Activated CD8-positive, alpha-beta memory T cell treated with anti-CD3 and anti-CD28 coated beads, Interleukin-2, amount 50 U/mL, for 4 hours (primary cell): ENCODE data around the gene TRIM62.
"Not testable (repeated sequence)": the region's sequence is repeated elsewhere in the genome, so short reads cannot be mapped to it uniquely, and the experiment has no call there.

Experiments used
- DNase-seq: peaks from one replicate; pipeline ENCODE4 v3.0.0-alpha.2; 2020

Gene TRIM62

DNA sequence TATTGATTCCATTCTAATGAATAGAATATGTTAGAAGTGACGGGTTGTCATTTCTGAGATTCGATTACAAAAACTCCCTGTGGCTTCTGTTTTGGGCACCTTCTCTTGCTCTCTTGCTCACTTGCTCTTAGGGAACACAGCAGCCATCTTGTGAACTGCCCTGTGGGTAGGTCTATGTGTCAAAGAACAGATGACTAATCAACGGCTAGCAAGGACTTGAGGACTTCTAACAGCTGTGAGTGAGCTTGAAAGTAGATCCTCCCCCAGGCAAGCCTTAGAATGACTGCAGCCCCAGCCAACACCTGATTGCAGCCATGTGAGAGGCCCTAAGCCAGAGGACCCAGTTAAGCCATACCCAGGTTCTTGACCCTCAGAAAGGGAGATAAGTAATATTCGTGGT is 51.5 kb downstream of the TRIM62 start:
- DNase-seq: no peak

GRCh38 chr1:33128781-33129180 is 53.1 kb downstream of the TRIM62 start:
- DNase-seq: no peak

DNA sequence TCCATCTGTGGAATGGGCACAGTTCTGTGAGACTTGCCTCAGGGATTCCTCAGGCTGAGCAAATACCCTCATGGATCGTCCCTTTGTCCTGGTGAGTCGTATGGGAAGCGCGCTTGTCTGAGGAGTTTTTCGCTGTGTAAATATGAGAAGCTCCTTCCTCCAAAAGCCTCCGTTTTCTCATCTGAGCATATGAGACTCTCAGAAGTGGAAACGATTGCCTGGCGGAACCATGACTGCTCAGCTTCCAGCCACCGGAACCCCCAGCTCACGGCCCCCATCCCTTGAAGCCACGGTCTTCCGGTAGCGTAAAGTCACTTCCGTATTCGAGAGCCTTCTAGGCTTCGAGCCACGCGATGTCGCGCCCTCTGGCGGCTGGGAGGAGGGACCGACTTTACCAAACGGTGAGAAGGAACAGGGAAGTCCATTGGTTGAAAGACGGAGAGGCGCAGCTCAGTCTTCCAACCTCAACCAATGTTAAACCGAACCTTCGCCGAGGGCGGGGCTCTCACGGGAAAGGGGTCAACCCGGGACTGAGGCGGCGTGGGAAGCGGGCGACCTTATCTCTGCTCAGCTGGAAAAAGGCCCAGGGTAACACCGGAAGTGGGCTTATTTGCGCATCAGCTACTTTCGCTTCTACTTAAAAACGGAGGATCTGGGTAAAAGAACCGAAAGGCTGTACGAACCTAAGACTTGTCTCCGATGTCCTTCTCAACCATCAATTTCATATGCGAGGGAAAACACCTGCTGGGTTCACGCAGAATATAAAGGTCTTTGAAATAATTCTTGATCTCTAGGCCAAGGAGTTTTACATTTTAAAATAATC is 54.6 kb downstream of the TRIM62 start:
- peak; percentile 98 for DNase-seq

DNA sequence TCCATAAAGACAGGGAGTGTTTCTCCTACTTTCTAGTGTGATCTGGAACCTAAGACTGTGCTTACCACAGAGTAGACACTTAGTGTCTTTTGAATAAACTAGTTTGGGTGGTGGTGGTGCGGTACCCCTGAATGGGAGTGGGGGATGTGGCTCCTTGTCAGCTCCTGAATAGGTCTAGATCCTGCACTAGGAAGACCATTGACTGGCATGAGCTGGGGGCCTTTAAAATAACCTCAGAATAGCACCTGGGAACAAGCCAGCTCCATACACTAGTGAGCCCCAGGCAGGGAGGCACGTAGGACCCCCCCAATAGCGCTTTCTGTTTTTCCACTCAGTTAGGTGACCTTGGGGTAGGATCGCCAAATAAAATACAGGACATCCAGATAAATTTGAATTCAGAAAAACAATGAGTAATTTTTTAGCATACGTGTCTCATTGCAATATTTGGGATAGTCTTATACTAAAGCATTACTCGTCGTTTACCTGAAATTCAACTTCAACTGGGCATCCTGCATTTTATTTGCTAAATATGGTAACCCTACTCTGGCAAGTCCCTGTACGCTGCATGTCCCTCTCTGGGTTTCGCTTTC is 55.3 kb downstream of the TRIM62 start:
- DNase-seq: no peak

- DNase-seq: not testable (repeated sequence)
Measured at GRCh38 chr1:33124647-33125046, 57.2 kb downstream of the TRIM62 start.

DNA sequence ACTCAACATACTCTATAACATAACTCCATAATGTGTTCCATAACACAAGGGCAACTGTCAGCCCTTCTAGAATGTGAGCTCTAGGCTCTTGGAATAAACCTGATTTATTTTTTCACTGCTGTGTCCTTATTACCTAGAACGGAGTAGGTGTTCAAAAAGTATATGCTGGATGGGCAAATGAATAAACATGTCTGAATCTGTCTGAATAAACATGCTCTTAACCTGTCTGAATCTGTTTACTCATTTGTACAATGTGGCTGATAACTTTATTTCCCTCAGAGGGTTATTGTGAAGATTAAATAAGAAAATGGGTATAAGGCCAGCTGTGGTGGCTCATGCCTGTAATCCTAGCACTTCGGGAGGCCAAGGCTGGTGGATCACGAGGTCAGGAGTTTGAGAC is 58.6 kb downstream of the TRIM62 start:
- DNase-seq: no peak

DNA sequence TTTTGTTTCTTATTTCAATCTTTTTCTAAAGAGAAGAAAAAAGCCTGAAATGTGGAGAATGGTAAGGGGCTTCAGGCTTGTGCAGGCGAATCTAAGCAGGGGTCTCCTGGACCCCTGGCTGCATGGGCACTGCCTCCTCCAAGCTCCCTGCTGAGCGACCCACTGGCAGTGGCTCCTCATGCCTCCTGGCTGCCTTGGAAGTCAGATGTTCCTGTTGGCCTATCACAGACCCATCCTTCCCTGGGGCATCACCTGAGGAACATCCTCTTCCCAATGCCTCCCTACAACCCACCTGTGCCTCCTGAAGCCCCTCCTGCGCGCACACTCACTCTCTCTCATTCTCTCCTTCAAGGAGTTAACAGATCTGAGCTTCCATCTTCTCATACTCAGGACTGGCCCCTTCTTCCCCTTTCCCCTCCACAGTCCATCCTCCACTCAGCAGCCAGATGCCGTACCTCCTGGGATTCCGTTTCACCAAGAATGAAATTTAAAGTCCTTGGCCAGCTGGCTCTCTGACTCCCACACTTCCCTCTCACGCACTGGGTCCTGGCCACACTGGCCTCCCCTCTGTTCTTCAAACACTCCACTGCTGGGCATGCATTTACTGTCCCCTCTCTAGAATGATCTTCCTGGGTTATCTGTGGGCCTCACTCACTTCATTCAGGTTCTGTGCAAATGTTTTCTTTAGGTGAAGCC is 59.2 kb downstream of the TRIM62 start:
- DNase-seq: no peak

DNA sequence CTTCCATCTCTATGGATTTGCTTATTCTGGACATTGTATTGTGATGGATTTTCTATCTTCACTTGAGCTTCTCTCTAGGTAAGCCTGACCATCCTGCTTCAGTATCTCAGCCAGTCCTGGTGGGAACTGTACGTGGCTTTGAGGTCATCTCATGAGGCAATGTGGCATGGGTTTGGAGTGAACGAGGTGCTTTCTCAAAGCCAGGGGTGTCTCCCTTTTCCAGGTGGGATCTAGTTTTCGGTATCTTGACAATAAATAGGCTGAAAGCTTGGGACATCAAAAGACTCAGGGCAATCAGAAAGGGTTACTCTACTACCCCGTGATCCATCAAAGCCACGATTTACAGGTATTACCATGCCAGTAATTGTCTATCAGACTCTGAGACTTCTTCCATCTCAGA is 60.1 kb downstream of the TRIM62 start:
- no peak for DNase-seq

DNA sequence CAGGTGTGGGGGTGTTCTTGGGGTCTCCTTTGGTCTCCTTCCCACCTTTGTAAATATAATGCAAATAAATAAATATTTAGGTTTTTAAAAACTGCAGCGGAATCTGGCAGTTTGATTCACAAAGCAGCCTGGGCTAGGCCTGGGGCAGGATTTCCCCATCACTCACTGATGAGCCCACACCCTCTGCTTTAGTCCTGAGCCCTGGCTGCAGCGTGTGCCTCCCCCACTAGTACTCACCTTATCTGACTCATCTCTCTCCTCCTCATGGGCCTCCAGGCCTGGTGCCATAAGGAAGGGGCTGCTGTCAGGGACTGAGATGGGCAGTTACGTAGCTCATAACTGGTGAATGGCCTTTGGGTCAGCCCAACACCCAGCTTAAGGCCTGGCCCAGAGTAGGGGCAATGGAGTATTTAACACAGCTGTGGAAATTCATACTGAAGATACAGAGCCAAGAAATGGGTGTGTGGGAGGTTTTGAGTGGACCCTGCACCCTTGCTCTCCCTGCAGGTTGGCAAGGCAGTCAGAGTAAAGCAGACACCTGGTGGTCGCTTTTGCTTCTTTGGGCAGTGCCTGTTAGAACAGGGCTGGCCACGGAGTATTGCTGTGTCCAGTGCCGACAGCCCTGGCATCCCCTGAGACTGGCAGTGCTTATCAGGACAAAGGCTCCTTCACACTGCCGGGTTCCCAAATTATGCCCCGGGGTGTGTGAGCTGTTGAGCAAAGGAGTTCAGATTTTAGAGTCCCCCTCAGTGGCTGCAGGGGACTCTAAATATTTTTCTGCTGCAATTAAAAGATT is 61.2 kb downstream of the TRIM62 start:
- no peak for DNase-seq

- no peak for DNase-seq
Measured at GRCh38 chr1:33119532-33120217, 62.2 kb downstream of the TRIM62 start.

DNA sequence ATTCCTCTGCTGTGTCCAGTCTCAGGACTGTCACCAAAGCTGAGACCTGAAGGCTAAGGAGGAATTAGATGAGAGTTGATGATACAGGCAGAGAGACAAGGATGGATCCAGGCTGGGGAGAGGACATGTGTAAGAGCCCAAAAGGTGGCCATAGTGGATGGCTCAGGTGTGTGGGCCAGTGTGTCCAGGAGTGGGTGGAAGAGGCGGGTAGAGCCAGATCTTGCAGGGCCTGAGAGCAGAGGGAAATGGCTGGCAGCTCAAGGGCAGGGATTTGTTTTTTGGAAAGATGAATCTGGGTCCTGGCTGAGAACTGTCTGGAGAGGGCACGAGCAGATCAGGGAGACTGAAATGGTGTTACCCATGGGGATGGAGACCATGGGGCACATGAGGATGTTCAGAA is 62.8 kb downstream of the TRIM62 start:
- no peak for DNase-seq

DNA sequence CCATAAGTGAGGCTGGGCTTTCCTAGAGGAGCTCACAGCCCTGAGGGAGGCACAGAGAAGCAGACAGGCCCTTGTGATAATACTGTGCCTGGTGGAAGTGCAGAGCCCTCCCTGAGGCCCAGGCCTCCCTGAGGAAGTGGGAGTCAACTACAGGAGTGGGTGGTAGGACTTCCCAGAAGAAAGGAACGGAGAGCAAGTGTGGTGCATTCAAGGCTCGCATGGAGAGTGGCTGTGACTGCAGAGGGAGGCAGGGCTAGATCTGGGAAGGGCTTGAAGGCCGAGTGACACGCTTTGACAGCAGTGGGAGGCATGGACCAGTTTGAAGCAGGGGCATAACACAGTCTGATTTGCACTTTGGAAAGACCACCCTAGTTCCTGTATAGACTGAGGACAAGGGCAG is 63.6 kb downstream of the TRIM62 start:
- no peak for DNase-seq

- DNase-seq: no peak
Measured at GRCh38 chr1:33117440-33118085, 64.3 kb downstream of the TRIM62 start.

DNA sequence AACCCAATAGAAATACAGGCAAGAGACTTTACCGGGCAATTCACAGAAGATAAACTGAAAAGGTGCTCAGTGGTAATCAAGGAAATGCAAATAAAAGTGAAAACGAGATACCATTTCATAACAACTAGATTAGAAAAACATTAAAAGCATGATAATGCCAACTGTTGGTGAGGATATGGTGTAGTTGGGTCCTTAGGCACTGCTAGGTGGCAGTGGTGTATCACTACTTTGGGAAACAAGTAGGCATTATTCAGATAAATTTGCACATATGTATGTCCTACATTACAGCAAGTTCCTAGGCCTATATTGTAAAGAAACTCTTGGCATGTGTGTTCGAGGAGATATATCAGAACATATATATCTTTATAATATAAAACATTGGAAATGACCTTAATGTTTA is 69.9 kb downstream of the TRIM62 start:
- DNase-seq: no peak

DNA sequence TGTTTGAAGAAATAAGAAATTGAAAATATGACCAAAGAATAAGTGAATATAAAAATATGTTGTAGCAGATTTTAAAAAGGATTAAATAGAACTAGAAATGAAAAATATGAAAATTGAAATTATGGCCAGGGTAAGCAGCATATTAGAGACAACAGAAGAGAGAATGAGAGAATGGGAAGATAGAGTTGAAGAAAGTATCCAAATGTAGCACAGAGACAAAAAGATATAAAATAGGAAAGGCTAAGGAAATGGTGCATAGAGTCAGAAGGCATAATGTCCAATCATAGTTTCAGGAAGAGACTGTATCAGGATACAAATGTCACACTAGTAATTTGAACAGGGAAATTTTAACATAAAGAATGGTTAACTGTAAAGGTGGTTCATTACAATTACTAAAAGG is 71.4 kb downstream of the TRIM62 start:
- no peak for DNase-seq

GRCh38 chr1:33100119-33100415 is 81.8 kb downstream of the TRIM62 start:
- not testable (repeated sequence) for DNase-seq

DNA sequence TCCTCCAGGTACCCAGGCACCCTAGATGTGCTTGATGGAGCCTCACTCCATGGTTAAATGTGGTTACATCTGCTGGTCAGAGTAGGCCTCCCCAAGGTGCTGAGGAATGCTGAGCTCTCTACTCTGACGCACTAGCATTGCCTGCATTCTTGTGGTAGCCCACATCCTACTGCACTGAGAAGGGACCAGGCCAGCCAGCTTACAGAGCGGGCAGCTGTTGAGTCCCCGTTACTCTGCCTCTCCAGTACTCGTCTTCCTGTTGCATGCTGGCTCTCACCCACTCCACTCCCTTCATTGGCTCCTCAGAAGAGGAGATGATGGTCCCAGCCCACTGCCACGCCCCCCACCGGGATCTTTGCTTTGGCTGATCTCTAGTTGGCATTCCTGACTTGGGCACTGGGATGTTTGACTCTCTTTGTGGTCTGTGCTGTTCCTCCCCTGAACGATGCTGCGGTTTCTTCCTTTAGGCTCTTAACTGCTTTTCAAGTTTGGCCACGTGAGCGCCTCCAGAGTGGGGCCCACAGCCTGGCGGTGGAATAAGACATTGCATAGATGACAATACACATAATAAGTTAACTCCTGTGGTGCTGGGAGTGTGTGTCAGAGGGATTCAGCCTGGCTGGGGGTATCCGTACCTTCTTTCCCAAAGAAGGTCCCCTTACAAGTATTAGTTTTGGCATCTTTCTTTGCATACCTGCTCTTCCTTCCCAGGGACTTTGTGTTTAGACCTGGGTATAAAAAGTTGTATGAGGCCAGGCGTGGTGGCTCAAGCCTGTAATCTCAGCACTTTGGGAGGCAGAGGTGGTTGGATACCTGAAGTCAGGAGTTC is 82.3 kb downstream of the TRIM62 start:
- DNase-seq: peak; percentile 49

- no peak for DNase-seq
Measured at GRCh38 chr1:33098371-33098770, 83.5 kb downstream of the TRIM62 start.

DNA sequence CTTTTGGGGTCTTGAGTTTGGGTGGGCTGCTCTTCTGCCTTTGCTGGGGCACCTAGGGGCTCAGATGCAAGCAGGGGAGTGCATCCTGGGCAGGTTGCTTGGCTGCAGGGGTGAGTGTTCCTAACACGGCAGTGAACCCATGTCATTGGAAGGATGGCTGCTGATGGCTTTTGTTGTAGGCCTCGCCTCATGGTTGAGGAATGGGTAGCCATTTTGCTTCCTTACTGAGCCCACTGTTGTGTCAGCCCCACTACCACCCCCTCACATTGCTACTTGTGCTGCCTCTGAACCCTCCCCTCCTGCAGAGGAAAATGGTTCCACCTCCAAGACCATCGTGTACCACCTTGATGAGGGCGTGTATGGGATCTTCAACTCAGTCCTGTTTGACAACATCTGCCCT is 84.1 kb downstream of the TRIM62 start:
- no peak for DNase-seq

- no peak for DNase-seq
Measured at GRCh38 chr1:33097137-33097611, 84.7 kb downstream of the TRIM62 start.

DNA sequence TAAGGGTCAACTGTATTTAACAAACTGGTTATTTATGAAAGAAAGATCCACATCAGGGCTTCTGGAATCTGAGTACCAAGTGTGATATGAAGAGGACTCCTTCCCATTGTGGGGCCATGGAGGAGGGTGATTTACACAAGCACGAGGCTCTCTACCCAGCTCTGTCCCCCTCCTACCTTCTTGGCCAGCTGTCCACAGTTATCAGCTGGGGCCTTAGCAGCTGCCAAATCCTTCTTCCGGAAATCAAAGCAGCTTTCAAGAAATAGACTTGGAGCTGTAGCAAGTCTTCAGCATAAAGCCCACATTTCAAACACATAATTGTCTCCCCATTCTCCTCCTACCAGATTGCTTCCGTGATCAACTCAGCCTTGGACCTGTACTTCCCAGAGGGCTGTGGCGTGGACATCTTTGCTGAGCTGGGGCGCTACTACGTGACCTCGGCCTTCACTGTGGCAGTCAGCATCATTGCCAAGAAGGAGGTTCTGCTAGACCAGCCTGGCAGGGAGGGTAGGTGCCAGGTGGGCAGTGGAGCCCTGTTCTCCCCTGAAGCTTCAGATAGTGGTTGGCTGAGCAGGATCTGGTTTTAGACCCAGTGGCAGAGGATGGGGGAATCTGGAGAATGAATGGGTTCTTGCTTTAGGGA is 85.4 kb downstream of the TRIM62 start:
- no peak for DNase-seq
